Measurements from ENCODE around the gene ARHGAP26. TPM values are rescaled to one million over a fixed set of nuclear protein-coding genes. Genes with fewer than 3 reads are reported as not detected.

ARHGAP26 gene
- total and polyA plus RNA-seq, 9 donors, result 1.9 to 47.1 (median 12.0) TPM

DNA sequence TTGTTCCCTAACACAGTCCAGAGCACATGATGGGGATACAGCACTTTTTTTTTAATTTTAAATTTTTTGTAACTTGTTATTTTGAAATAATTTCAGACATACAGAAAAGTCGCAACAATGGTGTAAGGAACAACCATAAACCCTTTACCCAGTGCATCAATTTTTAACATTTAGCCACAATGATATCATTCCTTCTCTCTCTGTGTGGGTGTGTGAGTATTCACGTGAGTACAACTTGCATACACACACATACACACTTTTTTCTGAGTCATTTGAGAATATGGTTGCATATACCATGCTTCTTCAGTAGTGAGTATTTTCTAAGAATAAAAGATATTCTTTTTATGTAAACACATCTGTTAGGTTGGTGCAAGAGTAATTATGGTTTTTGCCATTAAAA lies 135.2 kb downstream of the ARHGAP26 start:
- TF ChIP-seq POLR2A (IDR thresholded peaks at IDR 0.05) (no peak), EP300 (IDR thresholded peaks at IDR 0.05) (no peak)
- TF ChIP-seq, protein P1, sequence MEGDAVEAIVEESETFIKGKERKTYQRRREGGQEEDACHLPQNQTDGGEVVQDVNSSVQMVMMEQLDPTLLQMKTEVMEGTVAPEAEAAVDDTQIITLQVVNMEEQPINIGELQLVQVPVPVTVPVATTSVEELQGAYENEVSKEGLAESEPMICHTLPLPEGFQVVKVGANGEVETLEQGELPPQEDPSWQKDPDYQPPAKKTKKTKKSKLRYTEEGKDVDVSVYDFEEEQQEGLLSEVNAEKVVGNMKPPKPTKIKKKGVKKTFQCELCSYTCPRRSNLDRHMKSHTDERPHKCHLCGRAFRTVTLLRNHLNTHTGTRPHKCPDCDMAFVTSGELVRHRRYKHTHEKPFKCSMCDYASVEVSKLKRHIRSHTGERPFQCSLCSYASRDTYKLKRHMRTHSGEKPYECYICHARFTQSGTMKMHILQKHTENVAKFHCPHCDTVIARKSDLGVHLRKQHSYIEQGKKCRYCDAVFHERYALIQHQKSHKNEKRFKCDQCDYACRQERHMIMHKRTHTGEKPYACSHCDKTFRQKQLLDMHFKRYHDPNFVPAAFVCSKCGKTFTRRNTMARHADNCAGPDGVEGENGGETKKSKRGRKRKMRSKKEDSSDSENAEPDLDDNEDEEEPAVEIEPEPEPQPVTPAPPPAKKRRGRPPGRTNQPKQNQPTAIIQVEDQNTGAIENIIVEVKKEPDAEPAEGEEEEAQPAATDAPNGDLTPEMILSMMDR (IDR thresholded peaks at IDR 0.05), result no peak
- Histone ChIP-seq H3K9me3 (no peaks in the 10 kb centered on the region), H3K4me1 (ENCODE audit: insufficient read depth) (peaks cover 5% of the 10 kb centered on the region), H3K4me3 (no peak overlapping the region), H3K27me3 (no peaks in the 10 kb centered on the region), H3K27ac (no peak overlapping the region), H3K36me3 (no peaks in the 10 kb centered on the region)
- WGBS, 3 donors, result 88 to 95% (median 91%) methylated on average over 2 of the region's 2 CpGs
- intact Hi-C loops (cut with DNase I), result no loop called here
- no peak for DNase-seq

DNA sequence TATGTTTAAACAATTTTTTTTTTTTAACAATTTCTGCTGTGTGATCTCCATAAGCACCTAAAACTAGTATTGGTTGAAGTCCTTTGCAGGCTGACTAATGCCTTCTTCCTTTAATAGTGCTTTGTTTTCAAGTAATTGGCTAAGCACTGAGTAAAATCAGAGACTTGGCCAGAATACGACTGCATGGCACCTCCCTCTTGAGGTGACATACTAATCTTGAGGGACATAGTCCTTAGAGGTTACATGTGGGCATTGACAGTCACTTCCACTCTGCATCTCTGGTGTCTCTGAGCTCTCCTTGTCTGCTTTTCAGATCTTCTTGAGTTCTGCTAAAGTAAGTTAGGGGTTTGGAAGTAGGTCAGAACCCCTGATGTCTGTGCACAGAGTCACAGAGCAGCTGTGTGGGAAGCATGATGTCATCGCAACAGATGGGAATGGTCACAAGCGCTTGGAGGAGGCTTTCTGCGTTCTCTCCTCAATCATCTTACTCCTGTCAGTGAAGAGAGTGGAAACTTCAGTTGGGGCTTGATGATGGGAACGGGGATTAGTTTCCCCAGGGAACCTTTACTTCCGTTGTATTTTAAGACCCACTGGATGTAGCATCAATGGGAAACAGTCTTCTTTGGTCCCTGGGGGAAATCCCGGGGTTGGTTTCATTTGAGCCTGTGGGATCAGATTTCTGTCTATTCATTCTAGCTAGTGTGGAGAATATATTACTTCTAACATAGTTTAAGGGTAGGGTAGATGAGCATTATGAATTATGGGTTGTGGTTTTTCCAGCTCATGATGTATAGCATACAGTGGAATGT lies 136.9 kb downstream of the ARHGAP26 start:
- intact Hi-C loops (cut with DNase I), result no loop called here
- Histone ChIP-seq H3K27me3 (no peaks in the 10 kb centered on the region), H3K4me1 (ENCODE audit: insufficient read depth) (no peaks in the 10 kb centered on the region), H3K36me3 (no peaks in the 10 kb centered on the region), H3K9me3 (no peaks in the 10 kb centered on the region), H3K4me3 (no peak overlapping the region), H3K27ac (no peak overlapping the region)
- TF ChIP-seq EP300 (IDR thresholded peaks at IDR 0.05) (no peak), POLR2A (IDR thresholded peaks at IDR 0.05) (no peak)
- TF ChIP-seq, protein P1 (IDR thresholded peaks at IDR 0.05), result no peak
- 78 to 88% (median 82%) methylated on average over 7 of the region's 7 CpGs for WGBS, 3 donors
- DNase-seq, result no peak

DNA sequence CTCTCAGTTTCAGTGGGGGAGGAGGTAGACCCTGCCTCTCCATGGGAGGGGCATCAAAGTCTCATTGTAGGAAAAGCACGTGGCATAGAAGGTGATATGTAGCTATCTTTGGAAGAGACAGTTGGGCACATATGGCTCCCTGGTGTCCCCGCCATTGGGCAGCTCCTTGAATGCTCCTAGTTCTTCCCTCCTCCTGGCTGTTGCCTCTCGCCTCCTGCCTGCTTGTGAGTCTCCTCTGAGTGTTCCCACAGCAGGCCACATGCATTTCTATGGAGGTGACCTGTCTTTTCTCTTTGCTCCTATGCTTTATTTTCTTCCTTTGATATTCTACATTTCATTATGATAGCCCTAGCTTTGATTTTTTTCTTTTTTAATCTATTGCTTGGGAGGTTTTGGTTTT lies 138.5 kb downstream of the ARHGAP26 start:
- Histone ChIP-seq H3K9me3 (no peaks in the 10 kb centered on the region), H3K4me3 (no peak overlapping the region), H3K27me3 (no peaks in the 10 kb centered on the region), H3K4me1 (ENCODE audit: insufficient read depth) (no peaks in the 10 kb centered on the region), H3K27ac (no peak overlapping the region), H3K36me3 (no peaks in the 10 kb centered on the region)
- DNase-seq, result no peak
- no peak for TF ChIP-seq EP300 (IDR thresholded peaks at IDR 0.05)
- TF ChIP-seq, protein P1 (IDR thresholded peaks at IDR 0.05), result no peak
- TF ChIP-seq POLR2A (IDR thresholded peaks at IDR 0.05), result no peak
- intact Hi-C loops (cut with DNase I), result no loop called here
- WGBS, 3 donors, result 86 to 90% (median 86%) methylated on average over 3 of the region's 3 CpGs

DNA sequence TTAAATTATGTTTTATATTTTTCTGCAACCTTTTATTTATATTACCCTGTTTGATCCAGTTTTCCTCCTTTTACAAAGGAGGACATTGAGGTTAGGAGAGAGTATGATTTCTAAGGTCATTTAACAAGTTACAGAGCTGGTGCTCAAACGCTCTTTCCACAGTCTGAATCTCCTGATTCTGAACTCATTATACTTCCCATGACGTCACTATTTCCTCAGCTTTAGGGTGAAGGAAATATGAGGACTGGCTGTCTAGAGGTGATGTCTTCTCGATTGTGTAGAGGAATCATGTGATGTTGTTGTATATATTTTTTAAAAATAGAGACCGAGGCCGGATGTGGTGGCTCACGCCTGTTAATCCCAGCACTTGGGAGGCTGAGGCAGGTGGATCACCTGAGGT lies 140.0 kb downstream of the ARHGAP26 start:
- intact Hi-C loops (cut with DNase I), result no loop called here
- WGBS, 3 donors, result 89 to 91% (median 90%) methylated on average over 6 of the region's 6 CpGs

More for the DNA sequence above, 140.0 kb downstream of the ARHGAP26 start:
- Histone ChIP-seq H3K4me1 (ENCODE audit: insufficient read depth) (no peaks in the 10 kb centered on the region), H3K4me3 (no peak overlapping the region), H3K27ac (no peak overlapping the region), H3K36me3 (no peaks in the 10 kb centered on the region), H3K9me3 (no peaks in the 10 kb centered on the region), H3K27me3 (no peaks in the 10 kb centered on the region)
- DNase-seq, result no peak
- TF ChIP-seq, protein P1 (IDR thresholded peaks at IDR 0.05), result no peak
- no peak for TF ChIP-seq EP300 (IDR thresholded peaks at IDR 0.05)
- no peak for TF ChIP-seq POLR2A (IDR thresholded peaks at IDR 0.05)
